GM12801 (cell line): ENCODE results near the gene MRPL36.

Experiments used
- CTCF ChIP-seq: IDR thresholded peaks from one replicate; pipeline ENCODE4 v1.5.1; 2011; ENCODE audit warnings: control low read depth; ENCODE audit not compliant: insufficient read length; ENCODE audit errors: extremely low read depth

The MRPL36 gene

GRCh38 chr5:1764606-1764960 lies 35.1 kb downstream of the MRPL36 start:
- TF ChIP-seq CTCF: no peak

GRCh38 chr5:1763960-1764605 lies 35.6 kb downstream of the MRPL36 start:
- no peak for TF ChIP-seq CTCF

DNA sequence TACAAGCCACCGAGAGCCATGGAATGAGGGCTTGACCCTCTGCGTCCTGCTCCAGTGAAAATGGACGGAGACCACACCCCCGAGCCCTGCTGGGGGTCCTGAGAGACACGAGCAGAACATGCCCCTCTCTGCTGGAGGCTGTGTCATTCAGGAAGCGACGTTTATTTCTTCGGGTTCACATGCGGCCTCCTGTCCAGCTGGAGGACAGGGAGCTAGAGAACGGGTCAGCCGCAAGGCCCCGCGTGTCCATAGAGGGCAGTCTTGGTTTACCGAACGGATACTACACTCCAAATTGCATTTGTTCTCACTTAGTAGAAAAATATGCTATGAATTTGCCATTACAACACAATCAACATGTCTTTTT lies 36.1 kb downstream of the MRPL36 start:
- TF ChIP-seq CTCF: no peak

DNA sequence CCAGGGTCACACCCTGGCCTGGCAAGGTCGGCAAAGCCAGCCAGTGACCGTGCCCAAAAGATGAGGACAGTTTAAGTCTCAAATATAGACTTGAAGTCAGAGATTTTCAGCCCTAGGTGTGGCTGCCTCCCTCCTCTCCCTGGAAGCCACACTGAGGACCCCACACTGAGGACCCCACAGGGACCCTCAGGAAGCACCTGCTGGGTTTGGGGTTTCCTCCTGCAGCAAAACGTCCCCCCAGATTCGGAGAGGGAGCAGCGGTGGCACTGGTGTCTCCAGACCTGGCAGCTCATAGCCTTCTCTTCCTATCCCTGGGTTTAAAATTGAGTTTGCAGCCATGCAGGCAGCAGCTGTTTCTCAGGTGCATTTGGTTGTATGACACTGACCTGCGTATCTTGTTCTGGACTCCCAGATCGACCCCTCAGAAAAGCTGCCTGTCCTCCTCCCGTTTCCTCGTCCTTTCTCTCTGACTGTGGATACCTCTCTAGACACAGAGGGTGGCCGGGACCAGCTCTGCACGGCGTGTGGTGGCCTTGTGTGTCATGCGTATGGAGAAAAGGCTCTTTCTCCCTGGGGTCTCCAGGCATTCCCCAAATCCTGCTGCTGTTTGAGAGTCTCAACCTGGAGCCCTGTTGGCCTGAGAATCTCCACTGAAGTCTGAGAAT lies 36.6 kb downstream of the MRPL36 start:
- no peak for TF ChIP-seq CTCF

- TF ChIP-seq CTCF: no peak
Measured at GRCh38 chr5:1762121-1762882, 37.3 kb downstream of the MRPL36 start.

- TF ChIP-seq CTCF: no peak
Measured at GRCh38 chr5:1761453-1761755, 38.2 kb downstream of the MRPL36 start.

DNA sequence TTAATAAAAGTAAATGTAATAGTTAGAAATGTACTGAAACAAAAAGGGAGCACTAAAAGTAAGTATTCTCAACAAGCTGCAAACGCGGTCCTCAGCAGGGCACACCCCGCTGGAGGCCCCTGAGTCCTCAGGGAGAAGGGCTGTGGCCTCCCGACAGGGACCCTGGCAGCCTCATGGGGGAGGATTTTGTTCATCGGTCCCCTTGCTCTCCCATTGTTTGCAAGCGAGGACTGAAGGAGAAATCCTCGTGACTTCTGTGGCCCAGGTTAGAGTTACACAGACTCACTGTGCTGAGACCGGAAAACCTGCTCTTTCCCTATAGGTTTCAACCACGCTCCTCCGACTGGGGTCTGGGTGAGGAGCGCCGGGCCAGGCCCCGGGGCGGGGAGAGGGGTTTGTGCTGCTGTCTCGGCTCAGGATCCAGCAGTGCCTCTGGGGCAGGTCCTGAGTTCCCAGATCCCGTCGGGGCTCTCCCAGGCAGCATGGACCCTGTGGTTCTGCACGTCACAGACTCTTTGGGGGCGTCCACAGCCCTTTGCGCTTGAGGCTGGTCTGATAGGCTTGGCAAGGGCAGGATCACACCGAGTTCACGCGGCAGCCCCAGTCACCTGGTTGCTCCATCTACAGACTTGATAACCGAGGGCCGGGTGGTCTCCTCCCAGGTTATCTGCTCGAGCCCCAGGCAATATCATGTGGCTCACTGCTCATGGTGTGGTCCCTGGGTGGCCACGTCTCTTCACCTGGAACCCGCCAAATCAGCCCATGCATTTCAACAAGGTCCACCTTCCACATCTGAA lies 38.8 kb downstream of the MRPL36 start:
- TF ChIP-seq CTCF: no peak
